HG03469 (cell line): ENCODE results near the gene GPR173.

Experiments used
- ATAC-seq: cut with Tn5 transposase; IDR thresholded peaks from one replicate; pipeline ENCODE4 v1.9.1; 2021; ENCODE audit warnings: mild to moderate bottlenecking, moderate library complexity, moderate number of reproducible peaks; ENCODE audit not compliant: unreplicated experiment

GPR173 gene

GRCh38 chrX:53088136-53088974 lies 39.8 kb downstream of the GPR173 start:
- no peak for ATAC-seq

- ATAC-seq = no peak
Measured at GRCh38 chrX:53089224-53089842, 40.7 kb downstream of the GPR173 start.

- ATAC-seq = no peak
Measured at GRCh38 chrX:53089925-53090324, 41.3 kb downstream of the GPR173 start.

DNA sequence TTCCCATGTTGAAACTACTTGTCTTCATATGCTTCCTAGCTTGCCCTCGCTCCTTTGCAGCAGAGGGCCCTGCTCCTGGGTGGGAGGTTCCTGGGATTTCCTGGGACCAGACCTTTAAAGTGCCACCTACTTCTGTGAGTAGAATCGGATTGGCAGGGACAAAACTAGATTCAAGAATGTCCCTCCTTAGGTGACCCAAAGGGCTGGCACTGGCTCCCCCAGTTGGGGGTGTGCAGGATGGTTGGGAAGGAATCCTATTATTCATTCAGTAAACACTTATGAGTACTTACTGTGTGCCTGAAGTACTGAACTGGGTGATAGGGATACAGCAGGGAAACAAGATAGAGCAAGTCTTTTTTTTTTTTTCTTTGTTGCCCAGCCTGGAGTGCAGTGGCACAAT lies 42.8 kb downstream of the GPR173 start:
- ATAC-seq = no peak

DNA sequence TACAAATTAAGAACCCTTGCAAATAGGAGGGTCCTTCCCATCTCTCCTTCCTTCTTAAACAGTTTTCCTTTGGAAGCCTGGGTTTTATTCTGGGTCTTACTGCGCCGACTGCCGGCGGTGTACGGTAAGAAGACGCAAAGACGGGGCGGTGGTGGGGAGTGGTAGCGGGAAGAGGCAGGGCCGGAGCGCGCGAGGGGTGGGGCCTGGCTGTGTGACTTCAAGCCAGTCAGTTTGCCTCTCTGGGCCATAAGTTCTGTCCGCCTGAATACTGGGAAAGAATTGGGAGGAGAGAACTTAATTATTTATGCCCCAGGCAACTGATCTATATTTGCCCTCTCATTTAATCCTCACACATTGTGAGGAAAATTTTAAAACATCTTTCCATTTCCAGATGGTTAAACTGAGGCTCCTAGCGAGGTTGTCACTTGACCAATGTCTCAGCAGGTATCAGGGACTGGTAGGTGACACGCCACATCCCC lies 44.6 kb downstream of the GPR173 start:
- no peak for ATAC-seq

GRCh38 chrX:53093748-53094581 lies 45.4 kb downstream of the GPR173 start, which contains the start of gene KANTR:
KANTR (plus strand) TSS chrX:53094142; CDS start chrX:53124273, 30,131 bp downstream.
- peak; percentile 79 for ATAC-seq

DNA sequence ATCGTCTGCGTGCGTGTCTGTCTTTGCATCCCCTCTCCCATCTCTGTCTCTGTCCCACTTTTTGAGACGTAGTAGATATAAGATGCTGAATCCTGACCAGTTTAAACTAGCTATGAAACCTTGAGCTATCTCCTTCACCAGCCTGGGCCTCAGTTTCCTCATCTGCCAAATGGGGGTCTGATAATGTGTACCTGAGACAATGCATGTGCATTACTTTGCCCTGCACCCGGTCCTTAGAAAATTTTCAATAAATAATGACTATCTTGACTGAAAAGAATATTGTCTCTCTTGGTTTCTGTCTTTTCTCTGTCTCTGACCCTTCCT lies 46.0 kb downstream of the GPR173 start:
- no peak for ATAC-seq

DNA sequence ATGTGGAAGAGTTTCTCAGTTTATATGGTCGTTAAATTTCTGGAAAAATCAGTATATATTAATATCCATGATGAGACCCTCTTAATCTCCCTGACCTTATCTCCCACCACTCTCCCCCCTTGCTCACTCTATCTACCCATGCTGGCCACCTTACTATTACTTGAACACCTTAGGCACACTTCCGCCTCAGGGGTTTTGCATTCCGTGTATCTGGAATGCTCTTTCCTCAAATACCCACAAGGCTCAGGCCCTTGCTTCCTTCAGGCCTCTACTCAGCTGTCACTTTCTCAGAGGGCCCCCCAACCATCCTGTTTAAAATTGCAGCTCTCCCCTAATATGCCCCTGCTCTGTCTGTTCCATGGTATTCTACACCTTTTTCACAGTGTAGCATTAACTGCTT lies 47.2 kb downstream of the GPR173 start:
- no peak for ATAC-seq

DNA sequence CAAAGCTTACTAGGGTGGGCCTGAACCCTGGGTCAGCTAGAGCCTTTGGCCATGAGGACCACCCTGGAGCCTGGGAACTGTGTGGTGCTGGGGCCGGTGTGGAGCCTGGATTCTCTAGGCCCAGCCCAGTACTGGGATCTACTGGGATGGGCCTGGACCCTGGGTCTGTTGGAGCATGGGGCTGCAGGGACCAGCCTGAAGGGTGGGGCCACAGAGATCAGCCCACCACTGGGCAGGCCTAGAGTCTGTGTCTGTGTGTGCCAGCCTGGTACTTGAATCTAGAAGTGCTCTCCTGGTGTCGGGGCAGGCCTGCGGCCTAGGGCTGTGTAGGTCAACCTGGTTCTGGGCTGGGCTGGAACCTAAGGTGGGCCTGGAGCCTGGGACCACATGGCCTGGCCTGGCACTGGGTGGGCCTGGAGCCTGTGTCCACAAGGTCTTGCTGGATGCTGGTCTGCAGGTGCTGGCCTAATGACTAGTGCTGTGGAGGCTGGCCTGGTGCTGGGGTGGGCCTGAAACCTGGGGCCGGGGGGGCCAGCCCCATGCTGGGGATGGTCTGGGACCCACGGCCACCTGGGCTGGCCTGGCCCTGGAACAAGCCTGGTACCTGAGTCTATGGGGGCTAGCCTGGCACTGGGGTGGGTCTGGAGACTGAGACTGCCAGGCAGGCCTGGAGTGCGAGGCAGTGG lies 66.4 kb downstream of the GPR173 start:
- no peak for ATAC-seq

GRCh38 chrX:53115550-53115874 lies 66.9 kb downstream of the GPR173 start:
- no peak for ATAC-seq

DNA sequence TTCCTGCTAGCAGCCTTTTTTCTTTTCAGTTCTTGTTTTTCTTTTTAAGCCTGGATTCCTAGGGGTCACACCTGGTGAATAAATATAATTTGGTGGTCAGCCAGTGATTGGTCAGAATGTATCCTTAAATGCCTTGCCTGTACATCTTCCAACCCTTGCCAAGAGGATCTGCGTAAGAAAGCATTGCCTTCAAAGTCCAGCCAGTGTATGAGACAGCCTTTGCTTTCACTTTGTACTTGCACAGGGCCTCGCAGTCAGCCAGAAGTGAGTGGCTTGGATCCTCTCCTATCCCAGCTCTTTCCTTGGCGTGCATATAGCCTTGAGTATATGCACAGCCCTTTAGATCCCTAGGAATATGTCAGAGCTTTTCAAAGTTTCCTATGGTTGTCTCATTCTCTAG lies 67.5 kb downstream of the GPR173 start:
- ATAC-seq = no peak

- ATAC-seq = no peak
Measured at GRCh38 chrX:53122013-53122412, 73.4 kb downstream of the GPR173 start.

GRCh38 chrX:53125506-53125905 lies 76.9 kb downstream of the GPR173 start:
- no peak for ATAC-seq

DNA sequence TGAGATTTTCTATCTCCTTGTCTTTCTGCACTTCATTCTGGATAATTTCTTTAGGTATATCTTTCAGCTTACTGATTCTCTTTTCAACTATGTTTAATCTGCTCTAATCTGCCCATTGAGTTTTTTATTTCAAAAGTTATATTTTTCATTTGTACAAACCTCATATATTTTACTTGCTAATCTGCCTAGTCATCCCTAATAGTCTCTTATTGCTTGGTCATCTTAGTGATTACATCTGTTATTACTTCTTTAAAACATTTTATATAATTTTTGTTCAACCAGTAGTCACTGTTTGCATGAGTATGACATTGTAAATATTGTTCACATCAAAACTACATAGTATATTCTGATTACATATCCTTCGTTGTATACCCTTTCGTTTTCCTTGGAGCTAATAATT lies 77.8 kb downstream of the GPR173 start:
- no peak for ATAC-seq

DNA sequence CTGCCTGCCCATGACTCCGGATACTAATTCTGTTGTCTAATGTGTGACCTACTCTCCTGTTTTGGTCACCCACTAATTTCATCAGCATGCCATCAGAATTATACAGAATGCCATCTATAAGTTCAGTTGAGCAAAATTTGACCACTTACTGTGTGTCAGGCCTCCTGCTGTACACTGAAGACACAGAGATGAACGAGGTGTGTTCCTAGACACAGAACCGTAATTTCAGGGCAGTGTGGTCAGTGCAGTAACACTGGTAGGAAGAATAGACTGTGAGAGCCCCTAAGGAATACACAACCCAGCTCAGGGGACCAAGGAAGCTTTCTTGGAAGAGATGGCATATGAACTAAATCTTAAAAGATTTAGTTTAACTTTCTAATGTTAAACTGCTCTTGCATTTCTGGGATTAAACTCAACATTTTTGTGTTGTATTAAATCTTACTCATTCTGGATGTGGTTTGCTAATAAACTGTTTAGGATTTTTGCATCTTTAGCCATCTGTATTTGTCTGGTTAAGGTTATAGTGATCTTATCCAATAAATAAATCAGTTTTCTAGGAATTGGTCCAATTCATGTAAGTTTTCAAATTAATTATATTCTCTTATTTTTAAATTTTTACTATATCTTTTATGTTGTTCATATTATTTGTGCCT lies 79.6 kb downstream of the GPR173 start:
- ATAC-seq = no peak
